ENCODE measurements around the gene VDR.

Gene VDR

DNA sequence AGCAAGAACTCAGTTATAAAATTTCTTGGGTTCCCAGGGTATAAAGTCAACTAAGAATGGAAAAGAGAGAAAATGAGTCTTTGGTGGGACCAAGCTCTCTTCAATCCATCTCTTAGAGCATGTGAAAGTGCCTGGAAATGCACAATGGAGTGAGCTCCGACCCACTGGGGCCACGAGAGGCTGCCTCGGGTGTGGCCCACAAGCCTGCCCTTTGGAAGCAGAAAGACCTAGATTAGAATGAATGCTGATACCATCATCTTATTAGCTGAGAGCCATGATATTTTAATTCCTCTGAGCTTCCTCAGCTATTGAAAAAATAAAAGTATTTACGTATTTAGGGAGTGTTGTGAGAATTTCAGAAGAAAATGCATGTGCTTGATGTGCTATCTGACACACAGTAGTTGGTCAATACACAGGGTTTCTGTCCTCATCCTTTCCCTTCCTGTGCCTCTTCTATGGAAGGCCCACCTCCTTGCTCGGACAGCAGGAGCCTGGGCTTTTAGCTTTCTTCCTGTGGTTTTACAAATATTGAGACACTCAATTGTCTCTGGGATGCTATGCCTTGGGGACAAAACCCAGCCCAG lies 42.5 kb downstream of the VDR start:
- no peak for DNase-seq (ENCODE audit: extremely low read depth, low read depth)
- TF ChIP-seq, protein P1, sequence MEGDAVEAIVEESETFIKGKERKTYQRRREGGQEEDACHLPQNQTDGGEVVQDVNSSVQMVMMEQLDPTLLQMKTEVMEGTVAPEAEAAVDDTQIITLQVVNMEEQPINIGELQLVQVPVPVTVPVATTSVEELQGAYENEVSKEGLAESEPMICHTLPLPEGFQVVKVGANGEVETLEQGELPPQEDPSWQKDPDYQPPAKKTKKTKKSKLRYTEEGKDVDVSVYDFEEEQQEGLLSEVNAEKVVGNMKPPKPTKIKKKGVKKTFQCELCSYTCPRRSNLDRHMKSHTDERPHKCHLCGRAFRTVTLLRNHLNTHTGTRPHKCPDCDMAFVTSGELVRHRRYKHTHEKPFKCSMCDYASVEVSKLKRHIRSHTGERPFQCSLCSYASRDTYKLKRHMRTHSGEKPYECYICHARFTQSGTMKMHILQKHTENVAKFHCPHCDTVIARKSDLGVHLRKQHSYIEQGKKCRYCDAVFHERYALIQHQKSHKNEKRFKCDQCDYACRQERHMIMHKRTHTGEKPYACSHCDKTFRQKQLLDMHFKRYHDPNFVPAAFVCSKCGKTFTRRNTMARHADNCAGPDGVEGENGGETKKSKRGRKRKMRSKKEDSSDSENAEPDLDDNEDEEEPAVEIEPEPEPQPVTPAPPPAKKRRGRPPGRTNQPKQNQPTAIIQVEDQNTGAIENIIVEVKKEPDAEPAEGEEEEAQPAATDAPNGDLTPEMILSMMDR (IDR thresholded peaks at IDR 0.05; ENCODE audit: low read depth, low read length), result no peak

DNA sequence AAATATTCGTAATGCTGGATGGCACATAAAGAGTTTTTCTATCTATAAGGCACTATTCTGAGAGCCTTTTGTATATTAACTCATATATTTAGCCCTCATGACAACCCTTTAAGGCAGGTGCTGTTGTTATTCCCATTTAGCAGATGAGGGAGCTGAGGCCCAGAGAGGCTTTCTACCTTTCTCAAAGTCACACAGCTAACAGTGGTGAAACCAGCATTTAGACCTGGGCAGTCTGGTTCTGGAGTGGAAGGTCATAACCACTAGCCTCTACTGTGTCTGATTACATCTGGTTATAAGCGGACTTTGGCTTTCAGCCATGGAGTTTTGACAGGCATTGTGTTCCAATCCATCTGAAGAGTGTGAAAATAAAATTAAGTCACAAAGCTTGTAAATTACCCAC lies 43.9 kb downstream of the VDR start:
- DNase-seq (ENCODE audit: extremely low read depth, low read depth), result no peak
- TF ChIP-seq, protein P1 (IDR thresholded peaks at IDR 0.05; ENCODE audit: low read depth, low read length), result no peak

- TF ChIP-seq, protein P1 (IDR thresholded peaks at IDR 0.05; ENCODE audit: low read depth, low read length), result no peak
- no peak for DNase-seq (ENCODE audit: extremely low read depth, low read depth)
These were observed 44.4 kb downstream of the VDR start for GRCh38 chr12:47860279-47860841.

GRCh38 chr12:47858511-47859266 lies 46.1 kb downstream of the VDR start:
- TF ChIP-seq, protein P1 (IDR thresholded peaks at IDR 0.05; ENCODE audit: low read depth, low read length), result no peak

DNA sequence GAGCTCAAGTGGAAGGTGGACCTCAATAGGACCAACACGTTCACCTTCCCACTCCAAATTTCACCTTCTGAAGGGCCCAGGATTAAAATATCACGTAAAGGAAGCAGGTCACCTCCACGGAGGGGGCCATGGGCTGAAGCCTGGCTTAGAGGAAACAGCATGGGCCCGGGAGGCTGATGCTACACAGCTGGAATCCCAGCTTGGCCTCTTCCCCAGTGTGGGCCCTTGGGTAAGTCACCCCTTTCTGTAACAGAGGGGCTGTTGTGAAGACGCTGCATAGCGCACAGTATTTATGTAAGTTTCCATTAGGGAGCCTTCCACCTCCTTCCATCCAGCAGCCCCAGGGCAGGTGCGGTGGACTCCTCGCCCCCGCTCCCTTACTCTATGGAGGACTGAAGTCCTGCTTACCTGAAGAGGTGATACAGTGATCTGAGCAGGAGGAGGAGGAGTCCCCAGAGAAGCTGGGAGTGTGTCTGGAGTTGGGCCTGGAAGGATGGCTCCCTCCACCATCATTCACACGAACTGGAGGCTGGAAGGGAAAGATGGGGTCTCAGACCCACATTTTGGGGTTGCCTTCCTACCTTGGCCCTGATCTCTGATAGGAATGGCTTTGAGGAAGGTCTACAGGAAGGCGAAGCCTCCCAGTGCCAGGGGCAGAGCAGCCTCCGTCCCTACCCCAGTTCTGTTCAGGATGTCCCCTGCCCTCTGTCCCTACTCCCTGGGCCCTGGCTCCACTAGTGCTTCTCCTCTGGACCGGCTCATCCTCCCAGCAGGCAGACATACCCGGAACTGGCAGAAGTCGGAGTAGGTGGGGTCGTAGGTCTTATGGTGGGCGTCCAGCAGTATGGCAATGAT lies 47.8 kb downstream of the VDR start:
- DNase-seq (ENCODE audit: extremely low read depth, low read depth), result no peak
- TF ChIP-seq, protein P1 (IDR thresholded peaks at IDR 0.05; ENCODE audit: low read depth, low read length), result no peak

More at GRCh38 chr12:47858511-47859266, 46.1 kb downstream of the VDR start:
- no peak for DNase-seq (ENCODE audit: extremely low read depth, low read depth)

GRCh38 chr12:47856094-47856493 lies 48.7 kb downstream of the VDR start:
- TF ChIP-seq, protein P1 (IDR thresholded peaks at IDR 0.05; ENCODE audit: low read depth, low read length), result no peak
- DNase-seq (ENCODE audit: extremely low read depth, low read depth), result no peak

Measured in AG09319 (cell line).